ENCODE results near the gene MBD3L2B.

MBD3L2B gene

DNA sequence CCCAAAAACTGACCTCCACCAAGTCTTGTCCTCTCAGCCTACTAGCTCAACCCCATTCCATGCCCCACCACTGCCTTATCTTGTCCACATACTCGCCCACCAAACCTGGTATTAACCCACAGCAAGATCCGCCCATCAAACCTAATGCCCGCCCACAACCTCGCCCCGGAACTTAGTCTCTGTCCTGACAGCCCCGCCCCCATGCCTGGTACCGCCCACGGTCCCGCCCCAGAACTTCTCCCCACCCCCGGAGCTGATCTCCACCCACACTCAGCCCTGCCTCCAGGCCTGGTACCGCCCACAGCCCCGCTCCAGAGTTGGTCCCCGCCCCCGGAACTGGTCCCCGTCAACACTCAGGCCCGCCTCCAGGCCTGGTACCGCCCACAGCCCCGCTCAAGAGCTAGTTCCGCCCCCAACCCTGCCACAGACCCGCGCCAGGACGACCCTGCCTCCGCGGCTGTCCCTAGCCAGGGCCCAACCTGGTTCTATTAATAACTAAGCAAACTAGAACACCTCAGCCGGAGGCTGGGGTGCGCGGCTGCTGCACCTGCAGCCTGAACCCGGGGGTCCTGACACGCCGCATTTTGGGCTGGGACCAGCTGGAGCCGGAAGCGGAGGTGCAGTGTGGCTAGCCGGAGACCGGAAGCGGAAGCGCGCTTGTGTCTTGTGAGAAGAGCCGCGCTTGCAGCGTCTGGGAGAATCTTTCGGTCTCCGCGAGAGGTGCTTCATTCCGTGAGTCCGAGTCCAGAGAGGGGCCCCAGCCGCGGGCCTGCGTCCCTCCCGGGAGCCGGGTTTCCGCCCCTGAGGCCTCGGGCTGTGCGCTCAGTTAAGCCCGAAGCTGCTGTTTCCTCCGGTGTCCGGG lies 48.0 kb upstream of the MBD3L2B start, which contains the start of gene ZNF557:
ZNF557 (plus strand) TSS at position 662 of the 862 bp plus-strand sequence. CDS start 5,372 bp downstream, outside the sequence.
- ChIA-PET POLR2A (interaction anchor here (0.5 to 2.6 kb wide), 18 partner anchors 9 to 1252 kb away, joined by 3 to 30 read pairs (median 5); partner anchors contain the start of genes INSR, NDUFA11 and RPS28), CTCF (interaction anchor here (0.5 to 1.3 kb wide), 9 partner anchors 12 to 689 kb away, joined by 3 to 5 read pairs (median 3); partner anchors contain the start of gene TRAPPC5)
- Histone ChIP-seq H3K9me3 (ENCODE audit: control insufficient read depth, insufficient read depth, low read depth, low read length) (no peaks in the 10 kb centered on the region), H3K4me1 (ENCODE audit: control insufficient read depth, insufficient read depth, low read length) (no peaks in the 10 kb centered on the region), H3K4me3 (ENCODE audit: low read depth, low read length) (peak within 1 kb of the TSS; percentile 88), H3K27ac (ENCODE audit: extremely low read depth, low read depth, low read length) (peak within 1 kb of the TSS; percentile 37; the same call in 1 of the 2 replicates), H3K36me3 (ENCODE audit: control insufficient read depth in 2 of 2, insufficient read depth in 1 of 2, low read length in 2 of 2) (peaks cover 6 to 30% of the 10 kb centered on the region in 2 experiments; a peak in 2 of 3 replicates)
- TF ChIP-seq, protein P1, sequence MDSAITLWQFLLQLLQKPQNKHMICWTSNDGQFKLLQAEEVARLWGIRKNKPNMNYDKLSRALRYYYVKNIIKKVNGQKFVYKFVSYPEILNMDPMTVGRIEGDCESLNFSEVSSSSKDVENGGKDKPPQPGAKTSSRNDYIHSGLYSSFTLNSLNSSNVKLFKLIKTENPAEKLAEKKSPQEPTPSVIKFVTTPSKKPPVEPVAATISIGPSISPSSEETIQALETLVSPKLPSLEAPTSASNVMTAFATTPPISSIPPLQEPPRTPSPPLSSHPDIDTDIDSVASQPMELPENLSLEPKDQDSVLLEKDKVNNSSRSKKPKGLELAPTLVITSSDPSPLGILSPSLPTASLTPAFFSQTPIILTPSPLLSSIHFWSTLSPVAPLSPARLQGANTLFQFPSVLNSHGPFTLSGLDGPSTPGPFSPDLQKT (IDR thresholded peaks at IDR 0.05; ENCODE audit: borderline replicate concordance, low read depth, low read length), result peak; percentile 85; the same call in 1 of the 2 replicates
- peak; percentile 85 for TF ChIP-seq ZNF341 (tag by site-specific recombination; IDR thresholded peaks at IDR 0.05; ENCODE audit: low read depth)
- no peak for TF ChIP-seq ZFP69B (tag by site-specific recombination; IDR thresholded peaks at IDR 0.05)
- TF ChIP-seq ZNF473 (tag by site-specific recombination; IDR thresholded peaks at IDR 0.05), result no peak
- TF ChIP-seq ZNF624 (tag by site-specific recombination; IDR thresholded peaks at IDR 0.05), result no peak
- TF ChIP-seq ZNF404 (tag by site-specific recombination; IDR thresholded peaks at IDR 0.05), result no peak
- TF ChIP-seq GLIS2 (tag by site-specific recombination; IDR thresholded peaks at IDR 0.05), result peak; percentile 54; the same call in 1 of the 2 replicates
- TF ChIP-seq EGR2 (tag by site-specific recombination; IDR thresholded peaks at IDR 0.05; ENCODE audit: low read depth), result peak; percentile 99
- TF ChIP-seq ZNF704 (tag by site-specific recombination; IDR thresholded peaks at IDR 0.05), result no peak
- TF ChIP-seq ZXDB (tag by site-specific recombination; IDR thresholded peaks at IDR 0.05), result peak; percentile 78
- TF ChIP-seq, protein P2, sequence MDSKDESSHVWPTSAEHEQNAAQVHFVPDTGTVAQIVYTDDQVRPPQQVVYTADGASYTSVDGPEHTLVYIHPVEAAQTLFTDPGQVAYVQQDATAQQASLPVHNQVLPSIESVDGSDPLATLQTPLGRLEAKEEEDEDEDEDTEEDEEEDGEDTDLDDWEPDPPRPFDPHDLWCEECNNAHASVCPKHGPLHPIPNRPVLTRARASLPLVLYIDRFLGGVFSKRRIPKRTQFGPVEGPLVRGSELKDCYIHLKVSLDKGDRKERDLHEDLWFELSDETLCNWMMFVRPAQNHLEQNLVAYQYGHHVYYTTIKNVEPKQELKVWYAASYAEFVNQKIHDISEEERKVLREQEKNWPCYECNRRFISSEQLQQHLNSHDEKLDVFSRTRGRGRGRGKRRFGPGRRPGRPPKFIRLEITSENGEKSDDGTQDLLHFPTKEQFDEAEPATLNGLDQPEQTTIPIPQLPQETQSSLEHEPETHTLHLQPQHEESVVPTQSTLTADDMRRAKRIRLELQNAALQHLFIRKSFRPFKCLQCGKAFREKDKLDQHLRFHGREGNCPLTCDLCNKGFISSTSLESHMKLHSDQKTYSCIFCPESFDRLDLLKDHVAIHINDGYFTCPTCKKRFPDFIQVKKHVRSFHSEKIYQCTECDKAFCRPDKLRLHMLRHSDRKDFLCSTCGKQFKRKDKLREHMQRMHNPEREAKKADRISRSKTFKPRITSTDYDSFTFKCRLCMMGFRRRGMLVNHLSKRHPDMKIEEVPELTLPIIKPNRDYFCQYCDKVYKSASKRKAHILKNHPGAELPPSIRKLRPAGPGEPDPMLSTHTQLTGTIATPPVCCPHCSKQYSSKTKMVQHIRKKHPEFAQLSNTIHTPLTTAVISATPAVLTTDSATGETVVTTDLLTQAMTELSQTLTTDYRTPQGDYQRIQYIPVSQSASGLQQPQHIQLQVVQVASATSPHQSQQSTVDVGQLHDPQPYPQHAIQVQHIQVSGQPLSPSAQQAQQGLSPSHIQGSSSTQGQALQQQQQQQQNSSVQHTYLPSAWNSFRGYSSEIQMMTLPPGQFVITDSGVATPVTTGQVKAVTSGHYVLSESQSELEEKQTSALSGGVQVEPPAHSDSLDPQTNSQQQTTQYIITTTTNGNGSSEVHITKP (tag by site-specific recombination; IDR thresholded peaks at IDR 0.05), result peak; percentile 50; the same call in 1 of the 2 replicates
- TF ChIP-seq, protein P3, sequence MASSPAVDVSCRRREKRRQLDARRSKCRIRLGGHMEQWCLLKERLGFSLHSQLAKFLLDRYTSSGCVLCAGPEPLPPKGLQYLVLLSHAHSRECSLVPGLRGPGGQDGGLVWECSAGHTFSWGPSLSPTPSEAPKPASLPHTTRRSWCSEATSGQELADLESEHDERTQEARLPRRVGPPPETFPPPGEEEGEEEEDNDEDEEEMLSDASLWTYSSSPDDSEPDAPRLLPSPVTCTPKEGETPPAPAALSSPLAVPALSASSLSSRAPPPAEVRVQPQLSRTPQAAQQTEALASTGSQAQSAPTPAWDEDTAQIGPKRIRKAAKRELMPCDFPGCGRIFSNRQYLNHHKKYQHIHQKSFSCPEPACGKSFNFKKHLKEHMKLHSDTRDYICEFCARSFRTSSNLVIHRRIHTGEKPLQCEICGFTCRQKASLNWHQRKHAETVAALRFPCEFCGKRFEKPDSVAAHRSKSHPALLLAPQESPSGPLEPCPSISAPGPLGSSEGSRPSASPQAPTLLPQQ (tag by site-specific recombination; IDR thresholded peaks at IDR 0.05), result peak; percentile 58; the same call in 1 of the 2 replicates
- 0 out of 2 replicates have a peak, but pooled peaks have one; percentile 30 for TF ChIP-seq ZNF600 (tag by site-specific recombination; IDR thresholded peaks at IDR 0.05)
- TF ChIP-seq SP3 (tag by site-specific recombination; IDR thresholded peaks at IDR 0.05), result peak; percentile 95
- TF ChIP-seq, protein P4, sequence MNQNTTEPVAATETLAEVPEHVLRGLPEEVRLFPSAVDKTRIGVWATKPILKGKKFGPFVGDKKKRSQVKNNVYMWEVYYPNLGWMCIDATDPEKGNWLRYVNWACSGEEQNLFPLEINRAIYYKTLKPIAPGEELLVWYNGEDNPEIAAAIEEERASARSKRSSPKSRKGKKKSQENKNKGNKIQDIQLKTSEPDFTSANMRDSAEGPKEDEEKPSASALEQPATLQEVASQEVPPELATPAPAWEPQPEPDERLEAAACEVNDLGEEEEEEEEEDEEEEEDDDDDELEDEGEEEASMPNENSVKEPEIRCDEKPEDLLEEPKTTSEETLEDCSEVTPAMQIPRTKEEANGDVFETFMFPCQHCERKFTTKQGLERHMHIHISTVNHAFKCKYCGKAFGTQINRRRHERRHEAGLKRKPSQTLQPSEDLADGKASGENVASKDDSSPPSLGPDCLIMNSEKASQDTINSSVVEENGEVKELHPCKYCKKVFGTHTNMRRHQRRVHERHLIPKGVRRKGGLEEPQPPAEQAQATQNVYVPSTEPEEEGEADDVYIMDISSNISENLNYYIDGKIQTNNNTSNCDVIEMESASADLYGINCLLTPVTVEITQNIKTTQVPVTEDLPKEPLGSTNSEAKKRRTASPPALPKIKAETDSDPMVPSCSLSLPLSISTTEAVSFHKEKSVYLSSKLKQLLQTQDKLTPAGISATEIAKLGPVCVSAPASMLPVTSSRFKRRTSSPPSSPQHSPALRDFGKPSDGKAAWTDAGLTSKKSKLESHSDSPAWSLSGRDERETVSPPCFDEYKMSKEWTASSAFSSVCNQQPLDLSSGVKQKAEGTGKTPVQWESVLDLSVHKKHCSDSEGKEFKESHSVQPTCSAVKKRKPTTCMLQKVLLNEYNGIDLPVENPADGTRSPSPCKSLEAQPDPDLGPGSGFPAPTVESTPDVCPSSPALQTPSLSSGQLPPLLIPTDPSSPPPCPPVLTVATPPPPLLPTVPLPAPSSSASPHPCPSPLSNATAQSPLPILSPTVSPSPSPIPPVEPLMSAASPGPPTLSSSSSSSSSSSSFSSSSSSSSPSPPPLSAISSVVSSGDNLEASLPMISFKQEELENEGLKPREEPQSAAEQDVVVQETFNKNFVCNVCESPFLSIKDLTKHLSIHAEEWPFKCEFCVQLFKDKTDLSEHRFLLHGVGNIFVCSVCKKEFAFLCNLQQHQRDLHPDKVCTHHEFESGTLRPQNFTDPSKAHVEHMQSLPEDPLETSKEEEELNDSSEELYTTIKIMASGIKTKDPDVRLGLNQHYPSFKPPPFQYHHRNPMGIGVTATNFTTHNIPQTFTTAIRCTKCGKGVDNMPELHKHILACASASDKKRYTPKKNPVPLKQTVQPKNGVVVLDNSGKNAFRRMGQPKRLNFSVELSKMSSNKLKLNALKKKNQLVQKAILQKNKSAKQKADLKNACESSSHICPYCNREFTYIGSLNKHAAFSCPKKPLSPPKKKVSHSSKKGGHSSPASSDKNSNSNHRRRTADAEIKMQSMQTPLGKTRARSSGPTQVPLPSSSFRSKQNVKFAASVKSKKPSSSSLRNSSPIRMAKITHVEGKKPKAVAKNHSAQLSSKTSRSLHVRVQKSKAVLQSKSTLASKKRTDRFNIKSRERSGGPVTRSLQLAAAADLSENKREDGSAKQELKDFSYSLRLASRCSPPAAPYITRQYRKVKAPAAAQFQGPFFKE (tag by site-specific recombination; IDR thresholded peaks at IDR 0.05; ENCODE audit: borderline replicate concordance), result no peak
- peak; percentile 99 for TF ChIP-seq ZFHX2 (tag by site-specific recombination; conservative IDR thresholded peaks at IDR 0.05)
- peak; percentile 57 for TF ChIP-seq ZNF76 (tag by site-specific recombination; IDR thresholded peaks at IDR 0.05; ENCODE audit: borderline replicate concordance, low read depth)
- TF ChIP-seq KLF16 (tag by site-specific recombination; IDR thresholded peaks at IDR 0.05), result peak; percentile 66
- 0 out of 2 replicates have a peak, but pooled peaks have one; percentile 52 for TF ChIP-seq ZBTB7A (tag by site-specific recombination; IDR thresholded peaks at IDR 0.05; ENCODE audit: low read depth)
- TF ChIP-seq SP7 (tag by site-specific recombination; IDR thresholded peaks at IDR 0.05), result peak; percentile 52; the same call in 1 of the 2 replicates
- TF ChIP-seq ZNF677 (tag by site-specific recombination; IDR thresholded peaks at IDR 0.05), result no peak

Measured in HEK293 (cell line).